Measurements from ENCODE around the gene ADAMTSL1. TPM values are rescaled to one million over a fixed set of nuclear protein-coding genes. Genes with fewer than 3 reads are reported as not detected.

The ADAMTSL1 gene
- total RNA-seq, 1 experiment from 2014 or later, result not detected

- no peak for TF ChIP-seq SIN3A (IDR thresholded peaks at IDR 0.05; ENCODE audit: low read depth)
- no peak for TF ChIP-seq ATF3 (IDR thresholded peaks at IDR 0.05)
- no peak for TF ChIP-seq POLR2A (IDR thresholded peaks at IDR 0.05; ENCODE audit: borderline replicate concordance, extremely low read depth, insufficient read depth, insufficient read length)
- no peak for TF ChIP-seq CEBPB (IDR thresholded peaks at IDR 0.05; ENCODE audit: low read depth)
- no peak for TF ChIP-seq JUND (IDR thresholded peaks at IDR 0.05)
- no peak for TF ChIP-seq EGR1 (IDR thresholded peaks at IDR 0.05; ENCODE audit: low read depth)
- no peak for TF ChIP-seq YY1 (IDR thresholded peaks at IDR 0.05; ENCODE audit: extremely low read depth, insufficient replicate concordance, low read depth, low read length)
- TF ChIP-seq CBX3 (IDR thresholded peaks at IDR 0.05; ENCODE audit: low read depth), result no peak
- no peak for TF ChIP-seq ELF1 (IDR thresholded peaks at IDR 0.05; ENCODE audit: borderline replicate concordance, low read depth)
- TF ChIP-seq MAX (IDR thresholded peaks at IDR 0.05), result no peak
- no peak for TF ChIP-seq RAD21 (IDR thresholded peaks at IDR 0.05; ENCODE audit: low read depth)
- no peak for TF ChIP-seq EZH2phosphoT487 (IDR thresholded peaks at IDR 0.05; ENCODE audit: borderline replicate concordance)
- POLR2A ChIA-PET, result no interaction called here
- CTCF ChIA-PET, result no interaction called here
- intact Hi-C loops (cut with micrococcal nuclease), result no loop called here
- Histone ChIP-seq H3K27me3 (ENCODE audit: insufficient read depth, low read length) (peaks cover 24% of the 10 kb centered on the region), H2AFZ (ENCODE audit: low read depth, low read length, poor library complexity, severe bottlenecking) (no peak overlapping the region), H3K27ac (ENCODE audit: low read depth, low read length) (no peak overlapping the region), H3K36me3 (ENCODE audit: control insufficient read depth in 1 of 2, insufficient read depth in 2 of 2, low read length in 2 of 2) (no peaks in the 10 kb centered on the region), H3K4me3 (replicated peaks in 1 of 2; ENCODE audit: low read depth in 1 of 2, low read length in 2 of 2) (no peak overlapping the region), H3K9ac (ENCODE audit: low read length) (no peak overlapping the region), H3K9me2 (ENCODE audit: insufficient read depth) (no peaks in the 10 kb centered on the region), H3K4me1 (ENCODE audit: control insufficient read depth in 1 of 2, insufficient read depth in 2 of 2, low read length in 2 of 2) (no peaks in the 10 kb centered on the region), H4K20me1 (ENCODE audit: insufficient read depth) (no peaks in the 10 kb centered on the region), H3K9me3 (ENCODE audit: control insufficient read depth in 1 of 2, insufficient read depth in 1 of 2, low read depth in 1 of 2, low read length in 2 of 2) (no peaks in the 10 kb centered on the region), H3K79me2 (ENCODE audit: insufficient read depth, low read length) (no peaks in the 10 kb centered on the region), H3K4me2 (ENCODE audit: low read length) (no peak overlapping the region)
- no TSS peak for BruUV-seq (replicated peaks)
- DNase-seq (ENCODE audit: low read depth, low spot score) (no peak), ATAC-seq (no peak)
- RAD21 ChIA-PET (ENCODE audit: low non-redundant PET in 1 of 2, low total read pairs in 2 of 2, uncharacterized antibody in 2 of 2, unreplicated experiment in 2 of 2), result no interaction called here
Measured at GRCh38 chr9:18849270-18849669, 375.3 kb downstream of the ADAMTSL1 start.
